Glomerular endothelial cell (primary cell): ENCODE measurements around the gene PTPRN2. TPM values are rescaled to one million over a fixed set of nuclear protein-coding genes. Genes with fewer than 3 reads are reported as not detected.

Experiments
- DNase-seq: peaks from one replicate; pipeline ENCODE4 v3.0.0-alpha.2; 2011; ENCODE audit warnings: low read depth, low spot score; ENCODE audit errors: extremely low read depth
- total RNA-seq: library from RNA; depleted of rRNA; stranded (reverse); fragments of >200 nt; gene quantifications from 2 replicates; pipeline ENCODE4 v1.2.3, GENCODE V29; 2015

The PTPRN2 gene
- total RNA-seq, 1 donor from 2014 or later, result 10.0 TPM

- DNase-seq, result no peak
These were observed 28.8 kb downstream of the PTPRN2 start for GRCh38 chr7:158558816-158559215.

- no peak for DNase-seq
These were observed 30.2 kb downstream of the PTPRN2 start for GRCh38 chr7:158557441-158557755.

GRCh38 chr7:158556721-158557440, 30.7 kb downstream of the PTPRN2 start:
- no peak for DNase-seq

GRCh38 chr7:158555034-158555520, 32.5 kb downstream of the PTPRN2 start:
- no peak for DNase-seq

GRCh38 chr7:158550886-158551452, 36.7 kb downstream of the PTPRN2 start:
- DNase-seq, result no peak

GRCh38 chr7:158550394-158550700, 37.3 kb downstream of the PTPRN2 start:
- DNase-seq, result no peak

GRCh38 chr7:158549616-158550393, 37.8 kb downstream of the PTPRN2 start:
- no peak for DNase-seq

- DNase-seq, result no peak
These were observed 38.4 kb downstream of the PTPRN2 start for GRCh38 chr7:158549176-158549615.

GRCh38 chr7:158548726-158549125, 38.9 kb downstream of the PTPRN2 start:
- DNase-seq, result no peak

- no peak for DNase-seq
These were observed 39.8 kb downstream of the PTPRN2 start for GRCh38 chr7:158547817-158548216.

- no peak for DNase-seq
These were observed 41.0 kb downstream of the PTPRN2 start for GRCh38 chr7:158546626-158547025.

GRCh38 chr7:158546214-158546613, 41.4 kb downstream of the PTPRN2 start:
- DNase-seq, result no peak

GRCh38 chr7:158544708-158545107, 42.9 kb downstream of the PTPRN2 start:
- no peak for DNase-seq

GRCh38 chr7:158543840-158544239, 43.8 kb downstream of the PTPRN2 start:
- no peak for DNase-seq

- no peak for DNase-seq
These were observed 44.7 kb downstream of the PTPRN2 start for GRCh38 chr7:158542651-158543566.

- DNase-seq, result no peak
These were observed 46.1 kb downstream of the PTPRN2 start for GRCh38 chr7:158541346-158542010.

- DNase-seq, result no peak
These were observed 47.9 kb downstream of the PTPRN2 start for GRCh38 chr7:158539711-158540146.

- DNase-seq, result no peak
These were observed 49.3 kb downstream of the PTPRN2 start for GRCh38 chr7:158538156-158538946.

GRCh38 chr7:158537516-158537882, 50.1 kb downstream of the PTPRN2 start:
- DNase-seq, result no peak
